ENCODE results near the gene LCMT1.
"Not testable (repeated sequence)": the region's sequence is repeated elsewhere in the genome, so short reads cannot be mapped to it uniquely, and the experiment has no call there.

Gene LCMT1

GRCh38 chr16:25143928-25144327, 32.4 kb downstream of the LCMT1 start:
- DNase-seq (ENCODE audit: low read depth) = no peak

DNA sequence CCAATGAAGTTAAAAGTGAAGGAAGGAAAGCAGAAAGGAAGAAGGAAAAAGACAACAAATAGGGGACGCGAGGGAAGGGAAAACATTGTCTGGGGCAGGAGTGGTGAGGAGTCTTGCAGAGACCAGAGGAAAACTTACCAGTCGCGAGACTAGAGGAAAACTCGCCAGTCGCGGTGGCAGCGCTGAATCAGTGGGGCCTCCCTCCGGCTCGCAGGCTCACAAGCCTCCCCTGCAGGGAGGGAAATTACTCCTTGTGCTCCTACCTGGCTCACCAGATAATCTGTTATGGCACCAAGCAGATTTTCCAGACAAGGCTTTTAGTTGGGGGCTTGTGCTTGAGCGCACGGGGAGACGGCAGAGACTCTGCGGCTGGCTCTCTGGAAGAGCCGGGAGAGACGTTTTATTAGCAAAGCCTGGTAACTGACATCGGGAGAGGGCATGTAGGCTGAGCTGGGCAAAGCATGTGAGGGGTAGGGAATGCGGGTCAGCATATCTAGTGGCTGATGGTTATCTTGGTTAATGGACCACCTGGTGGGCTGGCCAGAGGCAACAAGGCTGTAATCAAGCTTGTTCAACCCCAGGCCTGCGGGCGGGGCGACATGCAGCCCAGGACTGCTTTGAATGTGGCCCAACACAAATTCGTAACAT, 37.1 kb downstream of the LCMT1 start:
- DNase-seq (ENCODE audit: low read depth) = no peak

DNA sequence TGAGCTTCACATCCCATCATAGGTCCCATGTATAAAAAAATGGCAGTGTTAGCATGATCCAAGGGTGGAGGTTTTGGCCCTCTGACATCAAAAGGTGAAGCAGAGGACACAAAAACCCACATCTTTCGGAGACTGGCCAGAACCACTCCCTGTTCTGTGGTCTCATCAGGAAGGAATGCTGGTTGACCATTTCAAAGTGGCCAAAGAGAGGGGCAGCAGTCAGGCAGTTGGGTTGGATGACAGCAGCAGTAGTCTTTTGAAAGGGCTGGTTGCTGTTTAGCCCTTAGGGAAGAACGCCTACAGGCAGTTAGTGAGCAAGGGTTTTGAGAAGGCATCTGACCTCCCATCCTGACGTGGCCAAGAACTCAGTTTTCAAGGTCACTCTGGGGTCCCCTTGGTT, 40.5 kb downstream of the LCMT1 start:
- no peak for DNase-seq (ENCODE audit: low read depth)

- DNase-seq (ENCODE audit: low read depth) = no peak
Observed at GRCh38 chr16:25155553-25156460, 44.3 kb downstream of the LCMT1 start.

DNA sequence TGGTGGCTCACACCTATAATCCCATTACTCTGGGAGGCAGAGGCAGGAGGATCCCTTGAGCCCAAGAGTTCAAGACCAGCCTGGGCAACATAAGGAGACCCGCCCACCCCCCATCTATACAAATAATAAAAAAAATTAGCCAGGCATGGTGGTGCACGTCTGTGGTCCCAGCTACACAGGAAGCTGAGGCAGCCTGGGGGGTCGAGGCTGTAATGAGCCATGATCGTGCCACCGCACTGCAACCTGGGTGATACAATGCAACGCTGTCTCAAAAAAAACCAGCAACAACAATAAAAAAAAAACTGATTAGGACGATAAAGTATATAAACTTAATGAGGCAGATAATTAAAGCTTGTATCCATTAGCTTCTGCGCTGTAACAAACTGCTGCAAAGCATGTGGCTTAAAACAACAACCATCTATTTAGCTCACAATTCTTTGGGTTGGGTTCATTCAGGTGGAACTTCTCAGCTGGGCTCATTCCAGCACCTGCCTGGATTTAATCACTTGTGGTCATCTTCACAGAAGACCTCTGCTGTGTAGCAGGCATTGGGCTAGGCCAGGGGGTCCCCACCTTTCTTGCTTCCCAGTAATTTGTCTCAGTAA, 45.8 kb downstream of the LCMT1 start:
- DNase-seq (ENCODE audit: low read depth) = no peak

GRCh38 chr16:25158401-25158800, 46.9 kb downstream of the LCMT1 start:
- DNase-seq (ENCODE audit: low read depth) = no peak

- no peak for DNase-seq (ENCODE audit: low read depth)
Observed at GRCh38 chr16:25161753-25162367, 50.3 kb downstream of the LCMT1 start.

- no peak for DNase-seq (ENCODE audit: low read depth)
Observed at GRCh38 chr16:25163683-25164082, 52.1 kb downstream of the LCMT1 start.

DNA sequence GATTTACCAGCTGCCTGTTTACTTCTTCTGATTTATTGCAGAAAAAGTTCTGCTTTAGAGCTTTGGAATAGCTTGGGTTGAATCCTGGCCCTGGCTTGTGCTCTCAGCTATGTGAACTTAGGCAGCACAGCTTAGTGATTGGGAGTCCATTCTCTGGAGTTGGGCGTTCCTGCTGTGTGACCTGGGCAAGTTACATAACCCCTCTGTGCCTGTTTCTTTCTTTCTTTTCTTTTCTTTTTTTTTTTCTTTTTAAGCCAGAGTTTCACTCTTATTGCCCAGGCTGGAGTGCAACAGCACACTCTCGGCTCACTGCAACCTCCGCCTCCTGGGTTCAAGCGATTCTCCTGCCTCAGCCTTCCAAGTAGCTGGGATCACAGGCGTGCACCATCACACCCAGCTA, 53.7 kb downstream of the LCMT1 start:
- DNase-seq (ENCODE audit: low read depth) = no peak

DNA sequence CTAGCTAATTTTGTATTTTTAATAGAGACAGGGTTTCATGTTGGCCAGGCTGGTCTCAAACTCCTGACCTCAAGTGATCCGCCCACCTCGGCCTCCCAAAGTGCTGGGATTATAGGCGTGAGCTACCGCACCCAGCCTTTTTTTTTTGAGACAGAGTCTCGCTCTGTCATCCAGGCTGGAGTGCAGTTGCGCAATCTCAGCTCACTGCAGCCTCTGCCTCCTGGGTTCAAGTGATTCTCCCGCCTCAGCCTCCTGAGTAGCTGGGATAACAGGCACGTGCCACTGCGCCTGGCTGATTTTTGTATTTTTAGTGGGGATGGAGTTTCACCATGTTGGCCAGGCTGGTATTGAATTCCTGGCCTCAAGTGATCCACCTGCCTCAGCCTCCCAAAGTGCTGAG, 56.4 kb downstream of the LCMT1 start:
- DNase-seq (ENCODE audit: low read depth) = not testable (repeated sequence)

GRCh38 chr16:25171390-25171789, 59.8 kb downstream of the LCMT1 start:
- no peak for DNase-seq (ENCODE audit: low read depth)

GRCh38 chr16:25172831-25173230, 61.3 kb downstream of the LCMT1 start:
- no peak for DNase-seq (ENCODE audit: low read depth)

- DNase-seq (ENCODE audit: low read depth) = no peak
Observed at GRCh38 chr16:25174285-25174684, 62.7 kb downstream of the LCMT1 start.

DNA sequence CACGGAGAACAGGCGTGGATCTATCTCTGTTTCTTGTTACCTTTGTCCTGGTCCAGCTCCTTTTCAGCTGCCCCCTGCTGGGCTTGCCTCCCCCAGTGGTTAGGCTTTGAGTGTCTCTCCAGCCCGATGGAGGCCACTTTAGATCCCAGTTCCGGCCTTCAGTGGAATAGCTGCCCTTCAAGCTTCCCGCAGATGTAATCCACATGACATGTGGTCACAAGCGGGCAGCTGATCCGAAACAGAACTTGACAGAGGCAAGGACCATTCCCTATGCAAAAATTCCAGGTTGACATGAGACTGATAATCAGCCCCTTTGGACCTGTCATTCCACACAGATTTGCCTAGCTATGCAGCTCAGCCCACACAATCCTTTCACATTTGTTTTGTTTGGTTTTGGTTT, 64.6 kb downstream of the LCMT1 start:
- DNase-seq (ENCODE audit: low read depth) = no peak

- no peak for DNase-seq (ENCODE audit: low read depth)
Observed at GRCh38 chr16:25177512-25177830, 65.9 kb downstream of the LCMT1 start.

GRCh38 chr16:25177831-25178688, 66.5 kb downstream of the LCMT1 start:
- DNase-seq (ENCODE audit: low read depth) = no peak

DNA sequence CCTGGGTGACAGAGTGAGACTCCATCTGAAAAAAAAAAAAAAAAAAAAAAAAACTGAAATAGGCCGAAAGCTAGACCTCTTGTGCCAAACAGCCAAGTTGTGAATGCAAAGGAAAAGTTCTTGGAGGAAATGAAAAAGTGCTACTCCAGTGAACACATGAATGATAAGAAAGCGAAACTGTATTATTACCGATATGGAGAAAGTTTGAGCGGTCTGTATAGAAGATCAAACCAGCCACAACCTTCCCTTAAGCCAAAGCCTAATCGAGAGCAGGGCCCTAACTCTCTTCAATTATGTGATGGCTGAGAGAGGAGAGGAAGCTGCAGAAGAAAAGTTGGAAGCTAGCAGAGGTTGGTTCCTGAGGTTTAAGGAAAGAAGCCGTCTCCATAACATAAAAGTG, 69.7 kb downstream of the LCMT1 start:
- DNase-seq (ENCODE audit: low read depth) = not testable (repeated sequence)

GRCh38 chr16:25184771-25185170, 73.2 kb downstream of the LCMT1 start:
- DNase-seq (ENCODE audit: low read depth) = no peak

DNA sequence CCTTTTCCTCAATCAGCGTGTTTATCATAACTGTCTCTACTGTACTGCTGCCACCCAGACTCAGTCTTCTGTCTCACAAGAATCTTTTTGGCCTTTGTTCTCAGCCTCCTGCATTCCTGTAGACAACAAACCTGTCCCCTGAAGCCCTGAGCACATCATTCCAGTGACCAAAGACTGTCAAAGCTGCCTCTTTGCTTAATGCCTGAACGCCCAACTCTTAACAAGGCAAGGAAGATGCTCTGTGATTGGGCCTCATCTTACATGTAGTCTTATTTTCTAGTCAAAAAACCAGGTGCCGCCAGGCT, 75.9 kb downstream of the LCMT1 start:
- no peak for DNase-seq (ENCODE audit: low read depth)

- DNase-seq (ENCODE audit: low read depth) = no peak
Observed at GRCh38 chr16:25189305-25189704, 77.8 kb downstream of the LCMT1 start.

- DNase-seq (ENCODE audit: low read depth) = no peak
Observed at GRCh38 chr16:25192096-25192495, 80.6 kb downstream of the LCMT1 start.

GRCh38 chr16:25194273-25194878, 82.8 kb downstream of the LCMT1 start:
- DNase-seq (ENCODE audit: low read depth) = no peak

Measured in stimulated activated CD8-positive, alpha-beta memory T cell treated with anti-CD3 and anti-CD28 coated beads, Interleukin-12 subunit alpha, Interleukin-12 subunit beta, amount 100 ng/mL, for 1 hour (primary cell).